WTC11 (cell line): ENCODE measurements around the gene ARAF.
"Not testable (repeated sequence)": the region's sequence is repeated elsewhere in the genome, so short reads cannot be mapped to it uniquely, and the experiment has no call there.

Experiments used
- ZNF416 ChIP-seq: fragments of 250-450 bp; sonication (Bioruptor Pico); IDR thresholded peaks from 2 replicates; pipeline ENCODE4 v1.9.0; 2021; ENCODE audit warnings: mild to moderate bottlenecking, inconsistent platforms
- TF ChIP-seq, protein P1 (sequence below): fragments of 200-600 bp; IDR thresholded peaks from 2 replicates; pipeline ENCODE4 v1.8.0; 2022; ENCODE audit warnings: antibody characterized with exemption

DNA sequence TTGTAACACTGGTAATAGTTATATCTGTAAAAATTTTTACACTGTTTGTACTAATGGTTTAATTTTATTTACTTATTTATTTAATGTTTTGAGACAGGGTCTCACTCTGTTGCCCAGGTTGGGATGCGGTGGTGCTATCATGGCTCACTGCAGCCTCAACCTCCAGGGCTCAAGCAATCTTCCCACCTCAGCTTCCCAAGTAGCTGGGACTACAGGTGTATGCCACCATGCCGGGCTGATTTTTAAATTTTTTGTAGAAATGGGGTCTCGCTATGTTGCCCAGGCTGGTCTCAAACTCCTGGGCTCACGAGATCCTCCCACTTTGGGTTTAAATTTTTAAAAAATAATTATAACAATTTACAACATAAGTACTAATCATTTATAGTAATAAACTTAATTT, 42.1 kb downstream of the ARAF start:
- TF ChIP-seq, protein P1, sequence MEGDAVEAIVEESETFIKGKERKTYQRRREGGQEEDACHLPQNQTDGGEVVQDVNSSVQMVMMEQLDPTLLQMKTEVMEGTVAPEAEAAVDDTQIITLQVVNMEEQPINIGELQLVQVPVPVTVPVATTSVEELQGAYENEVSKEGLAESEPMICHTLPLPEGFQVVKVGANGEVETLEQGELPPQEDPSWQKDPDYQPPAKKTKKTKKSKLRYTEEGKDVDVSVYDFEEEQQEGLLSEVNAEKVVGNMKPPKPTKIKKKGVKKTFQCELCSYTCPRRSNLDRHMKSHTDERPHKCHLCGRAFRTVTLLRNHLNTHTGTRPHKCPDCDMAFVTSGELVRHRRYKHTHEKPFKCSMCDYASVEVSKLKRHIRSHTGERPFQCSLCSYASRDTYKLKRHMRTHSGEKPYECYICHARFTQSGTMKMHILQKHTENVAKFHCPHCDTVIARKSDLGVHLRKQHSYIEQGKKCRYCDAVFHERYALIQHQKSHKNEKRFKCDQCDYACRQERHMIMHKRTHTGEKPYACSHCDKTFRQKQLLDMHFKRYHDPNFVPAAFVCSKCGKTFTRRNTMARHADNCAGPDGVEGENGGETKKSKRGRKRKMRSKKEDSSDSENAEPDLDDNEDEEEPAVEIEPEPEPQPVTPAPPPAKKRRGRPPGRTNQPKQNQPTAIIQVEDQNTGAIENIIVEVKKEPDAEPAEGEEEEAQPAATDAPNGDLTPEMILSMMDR: not testable (repeated sequence)
- not testable (repeated sequence) for TF ChIP-seq ZNF416
